GM21423 (cell line): ENCODE results near the gene KRTAP8-1.

Source experiments
- ATAC-seq: cut with Tn5 transposase; IDR thresholded peaks from one replicate; pipeline ENCODE4 v1.9.1; 2021; ENCODE audit warnings: mild to moderate bottlenecking, moderate library complexity; ENCODE audit not compliant: unreplicated experiment

Gene KRTAP8-1

DNA sequence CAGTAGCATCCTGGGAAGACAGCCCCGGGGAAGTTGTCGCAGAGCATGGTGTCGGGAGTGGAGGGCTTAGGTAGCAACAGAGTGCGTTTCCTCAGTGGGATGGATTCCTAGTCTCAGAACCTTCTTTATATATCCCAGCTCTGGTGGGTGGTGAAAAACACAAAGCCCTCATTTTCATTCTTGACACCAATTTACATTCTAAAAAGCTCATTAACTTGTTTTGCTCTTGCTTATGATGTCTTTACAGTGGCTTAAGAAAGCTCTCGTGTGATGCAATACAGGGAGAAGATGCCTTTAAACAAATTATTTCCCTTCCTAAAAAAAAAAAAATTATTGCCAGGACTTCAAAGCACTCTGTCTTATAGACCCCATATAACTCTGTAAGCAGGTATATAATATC lies at the start of gene KRTAP8-1:
TSS of gene KRTAP8-1 (minus strand) at position 101 of the 400 bp plus-strand sequence. CDS start at position 47, 54 bp downstream.
- ATAC-seq = no peak

DNA sequence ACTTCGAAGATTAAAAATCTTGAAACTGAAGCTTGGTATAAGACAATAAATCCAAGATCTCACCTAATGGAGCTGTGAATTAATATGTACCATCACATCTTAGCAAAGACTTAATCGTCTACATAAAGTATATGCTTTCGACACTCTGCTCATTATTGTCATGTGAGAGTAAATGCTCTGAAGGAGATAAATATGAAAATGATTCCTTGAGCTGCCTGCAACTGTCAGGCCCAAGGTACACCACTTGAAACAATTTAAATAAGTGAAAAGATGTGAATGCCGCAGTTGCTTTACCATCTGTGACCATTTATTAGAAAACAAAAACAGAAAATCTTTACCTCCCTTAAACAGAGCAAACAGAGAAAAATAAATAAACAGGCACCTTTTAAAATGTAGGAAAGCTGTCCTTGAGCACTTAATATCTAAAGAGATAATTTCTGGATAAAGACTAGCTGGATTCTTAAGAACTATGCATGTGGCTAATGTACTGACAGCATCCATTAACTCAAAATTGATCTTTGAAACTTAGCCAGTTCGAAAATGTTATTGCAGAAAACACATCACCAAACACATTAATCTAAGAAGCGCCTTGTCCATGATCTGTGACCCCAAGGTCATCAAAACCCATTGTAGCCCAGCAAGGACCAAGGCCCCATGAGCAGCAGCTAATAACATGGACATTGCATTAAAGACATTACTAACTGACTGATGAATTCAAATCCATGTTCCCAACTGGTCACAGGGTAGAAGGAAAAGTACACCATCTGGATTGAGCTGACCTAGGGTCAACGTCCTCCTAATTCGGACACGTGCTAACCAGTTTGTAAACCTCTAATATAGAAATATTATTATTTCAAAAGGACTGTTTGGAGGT lies 34.8 kb upstream of the KRTAP8-1 start:
- no peak for ATAC-seq

DNA sequence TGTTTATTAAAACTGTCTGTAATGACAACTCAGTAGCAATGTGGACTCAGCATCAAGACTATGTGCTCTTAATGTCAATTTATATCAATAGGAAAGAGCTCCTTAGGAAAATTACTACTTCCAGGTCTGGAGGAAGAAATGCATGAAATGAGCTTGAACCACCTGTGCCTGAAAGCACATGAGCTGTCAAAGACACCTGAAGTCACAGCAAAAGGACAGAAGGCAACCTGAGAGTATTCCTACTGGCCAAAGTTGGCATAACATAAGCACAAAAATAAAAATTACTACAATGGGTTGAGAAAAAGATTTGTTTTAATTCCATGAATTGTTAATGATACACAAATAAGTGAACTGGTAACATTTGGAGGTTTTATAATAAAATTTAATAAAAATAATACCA lies 29.9 kb upstream of the KRTAP8-1 start:
- no peak for ATAC-seq

GRCh38 chr21:30839304-30839703 lies 26.2 kb upstream of the KRTAP8-1 start:
- no peak for ATAC-seq

DNA sequence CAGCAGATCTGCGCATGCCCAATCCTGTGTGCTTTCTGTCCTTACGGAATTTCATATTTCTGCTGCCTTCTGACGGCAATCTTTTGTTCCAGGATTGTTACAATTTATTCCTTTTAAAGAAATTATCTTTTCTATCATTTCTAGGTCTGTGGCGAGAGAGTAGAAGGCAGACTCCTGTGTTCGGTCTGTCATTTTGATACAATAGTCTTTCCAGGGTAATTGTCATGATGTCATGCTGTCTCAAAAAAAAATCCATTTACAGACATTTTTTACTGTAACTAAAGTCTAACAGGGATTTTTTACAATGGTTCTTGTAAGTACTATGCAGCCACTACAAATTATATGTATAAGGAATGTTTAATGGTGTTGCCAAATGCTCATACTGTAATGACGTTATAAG lies 25.5 kb upstream of the KRTAP8-1 start:
- no peak for ATAC-seq

- no peak for ATAC-seq
Observed at GRCh38 chr21:30831194-30831765, 18.2 kb upstream of the KRTAP8-1 start.

DNA sequence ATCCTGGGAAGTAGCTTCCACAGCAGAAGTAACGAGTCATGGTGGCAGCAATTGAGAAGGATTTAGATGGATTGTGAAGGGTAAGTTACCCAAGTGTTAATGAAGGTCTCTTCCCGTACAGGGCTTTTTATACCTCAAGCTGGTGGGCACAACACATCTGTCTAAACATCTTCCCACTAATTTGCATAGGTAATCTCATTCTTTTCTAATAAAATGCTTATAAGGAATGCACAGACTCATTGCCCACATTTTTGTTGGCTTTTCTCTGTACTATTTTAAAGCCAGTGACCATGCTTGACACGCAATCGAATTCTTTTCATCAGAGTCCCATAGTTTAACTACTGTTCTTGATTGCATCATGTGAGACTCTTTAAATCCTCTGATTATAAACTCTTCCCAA lies 16.6 kb upstream of the KRTAP8-1 start, which contains the start of gene KRTAP7-1:
TSS of gene KRTAP7-1 (minus strand) at position 101 of the 400 bp plus-strand sequence. CDS start at position 40, 61 bp downstream.
- no peak for ATAC-seq

- ATAC-seq = no peak
Observed at GRCh38 chr21:30818837-30819610, 6.0 kb upstream of the KRTAP8-1 start.

DNA sequence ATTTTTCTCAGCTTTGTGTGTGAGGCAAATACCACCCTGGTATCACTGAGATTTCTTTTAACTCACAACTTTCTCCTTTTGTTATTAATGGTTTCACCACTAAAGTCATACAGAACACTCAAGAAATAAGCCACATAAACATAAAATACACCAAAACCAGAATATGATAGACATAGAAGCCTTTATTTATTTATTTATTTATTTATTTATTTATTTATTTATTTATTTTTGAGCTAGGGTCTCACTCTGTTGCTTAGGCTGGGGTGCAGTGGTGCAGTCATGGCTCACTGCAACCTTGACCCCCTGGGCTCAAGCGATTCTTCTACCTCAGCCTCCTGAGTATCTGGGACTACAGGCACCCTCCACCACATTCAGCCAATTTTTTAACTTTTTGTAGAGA lies 12.5 kb downstream of the KRTAP8-1 start:
- no peak for ATAC-seq

DNA sequence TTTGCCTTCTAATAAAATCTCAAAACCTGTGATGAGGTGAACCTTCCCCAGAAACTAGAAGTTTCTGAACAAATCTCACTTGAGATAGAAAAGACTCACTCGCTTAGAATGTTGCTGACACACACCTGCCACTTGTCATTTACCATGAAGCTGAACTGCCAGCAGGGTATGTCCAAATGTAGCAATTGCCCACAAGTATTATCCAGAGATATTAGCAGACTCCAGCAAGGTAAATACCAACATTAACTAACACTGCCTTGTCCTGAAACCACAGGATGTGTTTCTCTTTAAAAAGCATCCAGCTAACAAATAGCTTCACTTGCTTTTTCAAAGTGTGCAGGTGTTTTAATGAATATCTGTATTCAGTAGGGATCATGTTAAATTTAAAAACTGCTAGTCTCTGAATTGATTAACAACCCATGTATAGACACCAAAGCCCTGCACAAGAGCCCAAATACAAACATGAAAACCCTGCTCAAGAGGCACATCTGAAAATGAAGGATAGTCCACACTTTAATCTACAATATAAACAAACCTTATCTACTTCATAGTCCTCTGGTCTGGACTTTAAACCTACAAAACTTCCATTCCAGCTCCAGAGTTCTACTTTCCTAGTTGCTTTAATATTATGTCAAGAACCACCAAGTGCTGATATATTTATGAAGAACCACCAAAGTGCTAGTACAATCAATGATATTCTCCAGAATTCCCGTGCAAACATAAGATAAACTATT lies 19.3 kb downstream of the KRTAP8-1 start:
- ATAC-seq = no peak

DNA sequence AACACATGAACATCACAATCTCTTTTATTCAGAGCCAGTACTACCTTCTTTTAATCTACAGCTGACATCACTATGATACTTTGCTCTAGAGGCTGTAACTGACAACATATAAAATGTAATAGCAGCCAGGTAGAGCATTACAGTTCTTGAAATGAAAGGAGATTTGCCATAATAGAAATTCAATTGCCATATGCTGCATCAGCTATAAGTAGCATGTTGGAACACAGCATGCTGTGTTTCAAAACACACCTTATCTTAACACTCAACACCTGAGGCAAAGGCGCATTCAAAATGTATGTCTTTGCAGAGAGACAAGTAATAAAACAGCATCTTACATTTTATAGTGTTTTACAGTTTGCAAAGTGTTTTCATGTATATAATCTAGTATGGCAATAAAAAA lies 33.8 kb downstream of the KRTAP8-1 start:
- no peak for ATAC-seq

DNA sequence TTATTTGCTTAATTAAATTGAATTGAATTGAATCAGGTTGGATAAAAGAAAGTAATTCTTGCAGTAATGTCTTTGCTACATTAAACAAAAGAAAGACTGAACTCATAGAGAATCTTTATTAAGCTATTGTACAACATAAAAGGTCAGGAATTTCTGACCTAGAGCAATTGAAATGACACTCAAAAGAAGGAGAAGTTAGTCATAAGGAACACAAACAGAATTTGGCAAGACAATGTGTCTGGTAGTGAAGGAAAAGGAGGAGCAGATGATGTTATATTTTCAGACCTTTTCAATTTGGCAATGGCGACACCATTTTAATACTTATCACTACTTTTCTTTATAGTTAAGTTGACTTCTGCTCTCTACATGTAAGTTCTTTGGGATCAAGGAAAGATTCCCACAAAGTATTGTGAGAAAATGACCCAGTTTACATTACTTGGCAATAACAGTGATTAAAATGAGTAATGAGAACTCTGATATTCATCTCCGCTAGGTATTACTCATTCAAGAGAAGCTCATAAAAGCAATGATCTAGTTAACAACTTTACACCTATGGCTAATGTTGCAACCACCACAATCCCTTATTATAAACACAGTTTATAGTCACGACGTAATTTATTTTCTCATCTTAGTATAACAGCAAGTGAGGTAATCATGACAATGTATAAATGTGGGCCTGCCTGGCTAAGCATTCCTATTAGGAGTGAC lies 43.2 kb downstream of the KRTAP8-1 start:
- ATAC-seq = no peak
